Neural progenitor cell (in vitro differentiated cells): ENCODE data around the gene KCNC2. TPM values are rescaled to one million over a fixed set of nuclear protein-coding genes. Genes with fewer than 3 reads are reported as not detected.

ENCODE experiments used
- DNase-seq: peaks from one replicate; pipeline ENCODE4 v3.0.0-alpha.2; 2016; ENCODE audit warnings: low spot score
- H2AFZ ChIP-seq: fragments of 200-600 bp; sonication (generic); replicated peaks from 2 replicates; pipeline ENCODE4 v1.6.1; 2016; ENCODE audit warnings: antibody characterized with exemption
- H3F3A ChIP-seq: fragments of 200-600 bp; sonication (generic); 2 replicates; pipeline ENCODE4 v1.6.1; 2016; ENCODE audit warnings: antibody characterized with exemption, low read depth
- H3K27ac ChIP-seq: fragments of 200-600 bp; sonication (generic); 2 replicates; pipeline ENCODE4 v1.5.1; 2016; ENCODE audit warnings: mild to moderate bottlenecking
- H3K27me3 ChIP-seq: fragments of 200-600 bp; sonication (generic); 2 replicates; pipeline ENCODE4 v1.6.1; 2016; ENCODE audit warnings: mild to moderate bottlenecking, moderate library complexity
- H3K36me3 ChIP-seq: fragments of 200-600 bp; sonication (generic); 2 replicates; pipeline ENCODE4 v1.5.1; 2016
- H3K4me1 ChIP-seq: fragments of 200-600 bp; sonication (generic); 2 replicates; pipeline ENCODE4 v1.6.1; 2016; ENCODE audit warnings: mixed run types
- H3K4me2 ChIP-seq: fragments of 200-600 bp; sonication (generic); 2 replicates; pipeline ENCODE4 v1.6.1; 2016
- H3K4me3 ChIP-seq: fragments of 200-600 bp; sonication (generic); 2 replicates; pipeline ENCODE4 v1.5.1; 2016
- H3K79me2 ChIP-seq: fragments of 200-600 bp; sonication (generic); 2 replicates; pipeline ENCODE4 v1.6.1; 2016; ENCODE audit warnings: low read depth
- H3K9ac ChIP-seq: fragments of 200-600 bp; sonication (generic); 2 replicates; pipeline ENCODE4 v1.6.1; 2016
- H3K9me3 ChIP-seq: fragments of 200-600 bp; sonication (generic); 2 replicates; pipeline ENCODE4 v1.5.1; 2016; ENCODE audit warnings: low read depth
- H4K20me1 ChIP-seq: fragments of 200-600 bp; sonication (generic); 2 replicates; pipeline ENCODE4 v1.6.1; 2016; ENCODE audit warnings: low read depth
- H3K27ac Mint-ChIP-seq: 3 replicates; pipeline ENCODE4 v1.8.0; 2021; ENCODE audit warnings: mixed read lengths
- H3K27me3 Mint-ChIP-seq: 2 replicates; pipeline ENCODE4 v1.8.0; 2022; ENCODE audit warnings: low read depth, mild to moderate bottlenecking, inconsistent platforms, moderate library complexity, mixed read lengths; ENCODE audit not compliant: insufficient read depth
- H3K36me3 Mint-ChIP-seq: 3 replicates; pipeline ENCODE4 v1.8.0; 2021; ENCODE audit warnings: mixed read lengths
- H3K4me1 Mint-ChIP-seq: 3 replicates; pipeline ENCODE4 v1.8.0; 2021; ENCODE audit warnings: mixed read lengths
- H3K4me3 Mint-ChIP-seq: 3 replicates; pipeline ENCODE4 v1.8.0; 2021; ENCODE audit warnings: mild to moderate bottlenecking, moderate library complexity, mixed read lengths
- H3K9me3 Mint-ChIP-seq: 3 replicates; pipeline ENCODE4 v1.8.0; 2020; ENCODE audit warnings: mixed read lengths
- CTCF ChIP-seq: fragments of 200-600 bp; sonication (generic); IDR thresholded peaks from 2 replicates; pipeline ENCODE4 v1.5.1; 2017; ENCODE audit warnings: antibody characterized with exemption, mild to moderate bottlenecking
- EZH2 ChIP-seq: fragments of 200-600 bp; sonication (generic); IDR thresholded peaks from 2 replicates; pipeline ENCODE4 v1.6.1; 2017; ENCODE audit warnings: antibody characterized with exemption, mild to moderate bottlenecking, moderate library complexity
- EZH2phosphoT487 ChIP-seq: fragments of 200-600 bp; sonication (generic); IDR thresholded peaks from 2 replicates; pipeline ENCODE4 v1.6.1; 2017; ENCODE audit warnings: antibody characterized with exemption
- total RNA-seq: library from RNA; depleted of rRNA; stranded (reverse); fragments of >200 nt; gene quantifications from 2 replicates; pipeline ENCODE4 v1.2.3, GENCODE V29; 2015; ENCODE audit warnings: low replicate concordance

KCNC2 gene
- total RNA-seq, 1 donor from 2014 or later: not detected

DNA sequence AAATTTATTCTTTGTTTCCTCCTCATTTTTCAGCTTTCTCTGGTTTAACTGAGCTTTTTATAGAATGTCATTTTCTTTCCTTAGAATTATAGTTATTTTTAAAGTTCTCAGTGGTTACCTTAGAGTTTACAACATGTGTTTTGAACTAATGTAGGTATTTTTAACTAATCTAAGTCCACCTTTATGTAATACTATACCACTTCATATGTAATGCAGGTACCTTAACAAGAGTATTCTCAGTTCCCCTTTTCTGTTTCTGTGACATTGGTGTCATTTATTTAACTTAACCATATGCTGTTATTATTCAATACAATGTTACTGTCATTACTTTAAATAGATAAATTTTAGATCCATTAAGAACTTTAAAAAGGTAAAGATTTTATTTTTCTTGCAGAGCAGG lies 30.3 kb upstream of the KCNC2 start:
- Histone ChIP-seq H3K4me3 (no peak overlapping the region), H3K9me3 (no peaks in the 10 kb centered on the region), H3K27ac (no peak overlapping the region), H3K4me2 (no peak overlapping the region), H3K9ac (no peak overlapping the region), H2AFZ (no peak overlapping the region), H3K36me3 (no peaks in the 10 kb centered on the region), H4K20me1 (no peaks in the 10 kb centered on the region), H3K27me3 (no peaks in the 10 kb centered on the region), H3F3A (no peaks in the 10 kb centered on the region), H3K79me2 (no peaks in the 10 kb centered on the region), H3K4me1 (no peaks in the 10 kb centered on the region)
- Mint-ChIP-seq H3K36me3 (no peaks in the 10 kb centered on the region), H3K27ac (no peak overlapping the region), H3K27me3 (no peaks in the 10 kb centered on the region), H3K4me1 (no peaks in the 10 kb centered on the region), H3K9me3 (no peaks in the 10 kb centered on the region), H3K4me3 (no peak overlapping the region)
- TF ChIP-seq CTCF (no peak), EZH2 (no peak), EZH2phosphoT487 (no peak)
- DNase-seq: no peak

- H3K27me3 ChIP-seq: no peaks in the 10 kb centered on the region
- H3K9me3 ChIP-seq: no peaks in the 10 kb centered on the region
- DNase-seq: no peak
- Mint-ChIP-seq H3K27ac (no peak overlapping the region), H3K9me3 (no peaks in the 10 kb centered on the region), H3K27me3 (no peaks in the 10 kb centered on the region), H3K4me3 (no peak overlapping the region), H3K4me1 (no peaks in the 10 kb centered on the region), H3K36me3 (no peaks in the 10 kb centered on the region)
- H3K79me2 ChIP-seq: no peaks in the 10 kb centered on the region
- no peaks in the 10 kb centered on the region for H3K4me1 ChIP-seq
- no peak overlapping the region for H3K9ac ChIP-seq
- H3K27ac ChIP-seq: no peak overlapping the region
- no peaks in the 10 kb centered on the region for H3F3A ChIP-seq
- TF ChIP-seq EZH2: no peak
- TF ChIP-seq CTCF: no peak
- no peak for TF ChIP-seq EZH2phosphoT487
- no peak overlapping the region for H2AFZ ChIP-seq
- H4K20me1 ChIP-seq: no peaks in the 10 kb centered on the region
- no peaks in the 10 kb centered on the region for H3K36me3 ChIP-seq
- H3K4me2 ChIP-seq: no peak overlapping the region
- no peak overlapping the region for H3K4me3 ChIP-seq
Observed at GRCh38 chr12:75236206-75236605, 26.6 kb upstream of the KCNC2 start.

- no peak overlapping the region for H3K4me3 ChIP-seq
Observed at GRCh38 chr12:75227132-75227531, 17.5 kb upstream of the KCNC2 start.

More at GRCh38 chr12:75227132-75227531, 17.5 kb upstream of the KCNC2 start:
- no peaks in the 10 kb centered on the region for H3K79me2 ChIP-seq
- H3F3A ChIP-seq: no peaks in the 10 kb centered on the region
- H3K27me3 ChIP-seq: no peaks in the 10 kb centered on the region
- Mint-ChIP-seq H3K9me3 (no peaks in the 10 kb centered on the region), H3K36me3 (no peaks in the 10 kb centered on the region), H3K27me3 (no peaks in the 10 kb centered on the region), H3K4me3 (no peak overlapping the region), H3K27ac (no peak overlapping the region), H3K4me1 (no peaks in the 10 kb centered on the region)
- no peak overlapping the region for H3K4me2 ChIP-seq
- H3K9ac ChIP-seq: no peak overlapping the region
- no peaks in the 10 kb centered on the region for H3K4me1 ChIP-seq
- H3K36me3 ChIP-seq: no peaks in the 10 kb centered on the region
- H2AFZ ChIP-seq: no peak overlapping the region
- DNase-seq: no peak
- H3K27ac ChIP-seq: no peak overlapping the region
- H3K9me3 ChIP-seq: no peaks in the 10 kb centered on the region
- TF ChIP-seq EZH2 (no peak), CTCF (no peak), EZH2phosphoT487 (no peak)
- H4K20me1 ChIP-seq: no peaks in the 10 kb centered on the region
